DOHH2 (cell line): ENCODE measurements around the gene PPP6R1.

Experiments
- CTCF ChIP-seq: fragments of 200-600 bp; sonication (generic); IDR thresholded peaks from one replicate; pipeline ENCODE4 v1.5.1; 2014; ENCODE audit warnings: antibody characterized with exemption, mild to moderate bottlenecking, low read depth, low read length; ENCODE audit not compliant: poor library complexity, severe bottlenecking
- EZH2phosphoT487 ChIP-seq: fragments of 200-600 bp; sonication (generic); IDR thresholded peaks from 2 replicates; pipeline ENCODE4 v1.6.1; 2017; ENCODE audit warnings: borderline replicate concordance, mild to moderate bottlenecking, antibody characterized with exemption, low read length, moderate library complexity, mixed read lengths

- no peak for TF ChIP-seq CTCF
- no peak for TF ChIP-seq EZH2phosphoT487
Measured at GRCh38 chr19:55196803-55197202, 62.0 kb downstream of the PPP6R1 start.
